B cell (primary cell): ENCODE results near the gene CAV3. TPM values are rescaled to one million over a fixed set of nuclear protein-coding genes. Genes with fewer than 3 reads are reported as not detected.

Source experiments
- ATAC-seq: fragments of 200-7000 bp; cut with Tn5 transposase; one replicate; pipeline ENCODE4 v1.10.0; 2021; ENCODE audit warnings: low read depth, mild to moderate bottlenecking, moderate number of reproducible peaks, moderate library complexity
- CTCF ChIA-PET: fragments of 350-600 bp; sonication (Branson Sonifier 250); formaldehyde crosslinking; loops from one replicate; lab custom pipeline; 2021; ENCODE audit warnings: antibody characterized with exemption, inconsistent platforms; lab: Charles Lee
- POLR2A ChIA-PET: fragments of 350-600 bp; sonication (Branson Sonifier 250); formaldehyde crosslinking; loops from one replicate; lab custom pipeline; 2021; ENCODE audit warnings: antibody characterized with exemption; lab: Charles Lee
- DNase-seq: peaks from one replicate; pipeline ENCODE4 v3.0.0; 2013
- H2AFZ ChIP-seq: 2 replicates; pipeline ENCODE4 v1.6.1; 2012; ENCODE audit warnings: mild to moderate bottlenecking, low read depth, low read length; ENCODE audit not compliant: insufficient read depth, poor library complexity, severe bottlenecking
- H3K27ac ChIP-seq, 2 donors: 1 replicate in 1 of 2; 2 replicates in 1 of 2; pipeline ENCODE4 v1.5.1; 2012 to 2013; ENCODE audit warnings: low read length in 2 of 2, mild to moderate bottlenecking in 2 of 2, moderate library complexity in 1 of 2
- H3K27me3 ChIP-seq, 4 experiments: fragments of 200-600 bp in 1 of 4; sonication (generic) in 1 of 4; replicated peaks in 1 of 4; 1 replicate in 2 of 4; 2 replicates in 2 of 4; pipeline versions ENCODE4 v1.6.1 to v1.7.0; 2013 to 2016; ENCODE audit warnings: low read length in 3 of 4, mild to moderate bottlenecking in 2 of 4, mixed read lengths in 1 of 4, moderate library complexity in 1 of 4; ENCODE audit not compliant: insufficient read depth in 4 of 4, control insufficient read depth in 3 of 4; ENCODE audit errors: control extremely low read depth in 1 of 4
- H3K36me3 ChIP-seq, 2 experiments: replicated peaks in 1 of 2; 1 replicate in 1 of 2; 2 replicates in 1 of 2; pipeline versions ENCODE4 v1.6.1 to v1.7.1; 2013; ENCODE audit warnings: low read length in 1 of 2; ENCODE audit not compliant: insufficient read depth in 2 of 2, control insufficient read depth in 1 of 2; ENCODE audit errors: control extremely low read depth in 1 of 2, extremely low read depth in 1 of 2
- H3K4me1 ChIP-seq, 2 donors: fragments of 200-600 bp in 1 of 2; sonication (generic) in 1 of 2; 1 replicate in 1 of 2; 2 replicates in 1 of 2; pipeline versions ENCODE4 v1.5.1 to v1.6.1; 2013 to 2017; ENCODE audit warnings: low read length in 2 of 2; ENCODE audit not compliant: control insufficient read depth in 2 of 2, insufficient read depth in 2 of 2
- H3K4me2 ChIP-seq: replicated peaks from 2 replicates; pipeline ENCODE3; 2012; ENCODE audit warnings: mild to moderate bottlenecking, low read depth, low read length; ENCODE audit not compliant: poor library complexity, severe bottlenecking
- H3K4me3 ChIP-seq, 5 experiments: fragments of 200-600 bp in 1 of 5; sonication (generic) in 1 of 5; 1 replicate in 3 of 5; 2 replicates in 2 of 5; pipeline versions ENCODE4 v1.5.1 to v1.7.0; 2011 to 2016; ENCODE audit warnings: low read length in 4 of 5, mild to moderate bottlenecking in 4 of 5, low read depth in 2 of 5, control low read depth in 1 of 5, moderate library complexity in 1 of 5; ENCODE audit not compliant: insufficient read depth in 1 of 5; ENCODE audit errors: control extremely low read depth in 1 of 5, extremely low read depth in 1 of 5
- H3K79me2 ChIP-seq: fragments of 200-600 bp; sonication (generic); one replicate; pipeline ENCODE4 v1.6.0; 2016; ENCODE audit warnings: low read length; ENCODE audit not compliant: control insufficient read depth, insufficient read depth
- H3K9ac ChIP-seq: fragments of 200-600 bp; sonication (generic); 2 replicates; pipeline ENCODE4 v1.6.1; 2017; ENCODE audit warnings: mild to moderate bottlenecking, low read length, moderate library complexity
- H3K9me3 ChIP-seq, 3 donors: one replicate each; pipeline versions ENCODE4 v1.6.1 to v1.7.1; 2013; ENCODE audit warnings: low read length in 2 of 3; ENCODE audit not compliant: control insufficient read depth in 2 of 3, insufficient read depth in 1 of 3; ENCODE audit errors: control extremely low read depth in 1 of 3
- H4K20me1 ChIP-seq: 2 replicates; pipeline ENCODE4 v1.6.0; 2012; ENCODE audit warnings: mild to moderate bottlenecking, low read length; ENCODE audit not compliant: insufficient read depth, control insufficient read depth, poor library complexity, severe bottlenecking
- H3K27ac Mint-ChIP-seq: one replicate; pipeline ENCODE4 v1.8.0; 2021; ENCODE audit warnings: mixed read lengths
- H3K27me3 Mint-ChIP-seq: one replicate; pipeline ENCODE4 v1.8.0; 2021; ENCODE audit warnings: mixed read lengths
- H3K4me1 Mint-ChIP-seq: one replicate; pipeline ENCODE4 v1.8.0; 2021; ENCODE audit warnings: mixed read lengths
- H3K4me3 Mint-ChIP-seq: one replicate; pipeline ENCODE4 v1.8.0; 2021; ENCODE audit warnings: mixed read lengths
- H3K9me3 Mint-ChIP-seq: one replicate; pipeline ENCODE4 v1.8.0; 2022; ENCODE audit warnings: mixed read lengths; ENCODE audit not compliant: insufficient read depth
- CTCF ChIP-seq: fragments of 200-600 bp; IDR thresholded peaks from one replicate; pipeline ENCODE4 v1.8.0; 2022; ENCODE audit warnings: antibody characterized with exemption, mild to moderate bottlenecking
- EZH2 ChIP-seq: IDR thresholded peaks from 2 replicates; pipeline ENCODE4 v1.6.1; 2012; ENCODE audit warnings: borderline replicate concordance, low read depth, mild to moderate bottlenecking, moderate library complexity, low read length; ENCODE audit not compliant: insufficient read depth, poor library complexity, severe bottlenecking
- WGBS: methylation state at CpG from one replicate; pipeline ENCODE4 v1.1.5; 2013; ENCODE audit warnings: missing lambda C conversion rate; ENCODE audit not compliant: insufficient coverage; 5-methylcytosine and 5-hydroxymethylcytosine counted together
- intact Hi-C: fragments of 100-400 bp; cut with micrococcal nuclease; formaldehyde crosslinking; loops from one replicate; pipeline ENCODE4 v1.10.0; 2022
- polyA plus RNA-seq: library from polyadenylated mRNA; depleted of rRNA; stranded (reverse); fragments of >200 nt; gene quantifications from 2 replicates; pipeline ENCODE4 v1.2.3, GENCODE V29; 2012
- total RNA-seq, 2 donors: library from RNA; stranded (reverse); fragments of 120-200 nt in 1 of 2; gene quantifications; 1 replicate in 1 of 2; 2 replicates in 1 of 2; pipeline versions ENCODE4 v1.2.3 to v1.2.4, GENCODE V29; 2013 to 2022

CAV3 gene
- total and polyA plus RNA-seq, 2 donors (not counting 1 experiment from before 2014, with no cell fraction given) = not detected

DNA sequence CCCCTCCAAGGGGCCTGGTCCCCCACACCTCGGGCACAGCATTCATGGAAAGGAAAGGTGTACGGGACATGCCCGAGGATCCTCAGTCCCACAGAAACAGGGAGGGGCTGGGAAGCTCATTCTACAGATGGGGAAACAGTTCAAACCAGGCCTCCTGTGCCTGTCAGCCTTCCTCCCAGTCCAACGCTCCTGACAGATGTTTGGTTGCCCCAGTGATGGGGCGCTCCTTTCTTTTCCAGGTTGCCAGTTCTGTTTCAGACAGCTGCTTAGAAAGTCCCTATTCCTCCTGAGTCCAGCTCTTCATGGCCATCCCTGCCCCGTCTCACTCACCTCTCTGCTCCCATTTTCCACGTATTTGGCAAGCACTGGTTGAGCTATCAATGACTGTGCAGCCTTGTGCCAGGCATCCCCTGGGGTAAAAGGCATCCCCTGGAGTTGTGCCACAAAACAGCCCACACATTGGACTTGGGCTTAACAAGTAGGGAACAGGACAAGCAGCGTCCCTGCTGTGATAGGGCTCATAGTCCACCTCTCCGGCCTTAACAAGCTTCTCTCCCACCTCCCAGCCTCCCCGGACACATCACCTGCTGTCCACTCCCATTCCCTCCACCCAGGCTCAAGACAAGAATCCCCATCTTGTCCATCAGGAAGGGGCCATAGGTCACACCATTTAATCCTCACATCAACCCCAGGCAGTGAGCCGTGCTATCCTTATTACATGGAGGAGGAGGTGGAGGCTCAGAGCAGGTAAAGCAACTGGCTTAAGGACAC, 29.2 kb downstream of the CAV3 start:
- H3K36me3 ChIP-seq = no peaks in the 10 kb centered on the region
- peaks cover 0 to 4% (median 0%) of the 10 kb centered on the region in 4 experiments for H3K27me3 ChIP-seq
- no peaks in the 10 kb centered on the region for H3K9me3 Mint-ChIP-seq
- 94% methylated on average over 9 of the region's 11 CpGs for WGBS
- H3K79me2 ChIP-seq = no peaks in the 10 kb centered on the region
- no peak overlapping the region for H3K9ac ChIP-seq
- H3K4me2 ChIP-seq = no peak overlapping the region
- no peak overlapping the region for H3K27ac Mint-ChIP-seq
- H3K4me1 Mint-ChIP-seq = peaks cover 1% of the 10 kb centered on the region
- intact Hi-C loops = loop anchor here (10.0 kb wide), 1 partner anchor 542 kb away; no protein-coding TSS in a partner anchor
- no peak overlapping the region for H3K4me3 Mint-ChIP-seq
- no peak overlapping the region for H2AFZ ChIP-seq
- H3K9me3 ChIP-seq = no peaks in the 10 kb centered on the region
- H3K4me3 ChIP-seq = no peak overlapping the region
- peaks cover 0 to 1% of the 10 kb centered on the region in 2 donors for H3K4me1 ChIP-seq
- ChIA-PET POLR2A (no interaction called here), CTCF (no interaction called here)
- H3K27ac ChIP-seq = no peak overlapping the region
- no peak for TF ChIP-seq EZH2
- ATAC-seq (no peak), DNase-seq (no peak)
- H3K27me3 Mint-ChIP-seq = no peaks in the 10 kb centered on the region
- H4K20me1 ChIP-seq = no peaks in the 10 kb centered on the region

GRCh38 chr3:8764528-8764927, 30.9 kb downstream of the CAV3 start:
- H3K36me3 ChIP-seq = no peaks in the 10 kb centered on the region
- H4K20me1 ChIP-seq = no peaks in the 10 kb centered on the region
- H3K9ac ChIP-seq = no peak overlapping the region
- peaks cover 15 to 19% of the 10 kb centered on the region in 2 donors for H3K4me1 ChIP-seq
- 98% methylated on average over 5 of the region's 6 CpGs for WGBS
- ATAC-seq (no peak), DNase-seq (no peak)
- H3K27me3 ChIP-seq = peaks cover 0 to 19% (median 10%) of the 10 kb centered on the region in 4 experiments
- Mint-ChIP-seq H3K4me1 (peaks cover 16% of the 10 kb centered on the region), H3K4me3 (no peak overlapping the region), H3K27ac (no peak overlapping the region), H3K9me3 (no peaks in the 10 kb centered on the region), H3K27me3 (peaks cover 12% of the 10 kb centered on the region)
- no peaks in the 10 kb centered on the region for H3K79me2 ChIP-seq
- intact Hi-C loops = loop anchor here (10.0 kb wide), 1 partner anchor 540 kb away; no protein-coding TSS in a partner anchor
- no peak overlapping the region for H3K27ac ChIP-seq
- POLR2A ChIA-PET = no interaction called here
- no peak overlapping the region for H2AFZ ChIP-seq
- no peak for TF ChIP-seq EZH2
- no peak for TF ChIP-seq CTCF
- no peak overlapping the region for H3K4me2 ChIP-seq
- CTCF ChIA-PET = no interaction called here
- H3K4me3 ChIP-seq = no peak overlapping the region
- no peaks in the 10 kb centered on the region for H3K9me3 ChIP-seq
